ENCODE results near the gene COL11A1.

DNA sequence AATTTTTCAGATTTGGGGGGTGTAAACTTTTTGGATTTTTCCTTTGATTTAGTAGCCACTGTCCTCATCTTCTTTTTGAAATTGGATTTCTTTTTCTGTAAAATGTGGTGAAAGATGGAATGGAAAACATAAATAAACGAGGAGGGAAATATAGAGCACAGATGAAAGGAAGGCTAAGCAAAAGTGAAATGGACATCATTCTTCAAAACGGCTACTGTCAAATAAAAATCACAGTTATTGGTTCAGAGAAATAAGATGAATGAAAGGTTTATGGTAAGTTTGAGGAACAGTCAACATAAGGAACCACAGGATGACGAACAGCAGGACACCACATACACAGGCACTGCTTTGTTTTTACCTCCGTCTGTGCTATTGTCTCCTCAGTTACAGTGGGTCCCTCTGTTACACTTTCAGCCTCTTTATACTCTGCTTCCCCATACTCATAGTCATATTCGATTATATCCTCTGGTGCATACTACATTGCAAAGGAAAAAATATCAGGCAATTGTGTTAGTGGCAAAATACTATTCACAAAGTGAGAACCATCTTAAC, 82.4 kb downstream of the COL11A1 start:
- TF ChIP-seq, protein P1, sequence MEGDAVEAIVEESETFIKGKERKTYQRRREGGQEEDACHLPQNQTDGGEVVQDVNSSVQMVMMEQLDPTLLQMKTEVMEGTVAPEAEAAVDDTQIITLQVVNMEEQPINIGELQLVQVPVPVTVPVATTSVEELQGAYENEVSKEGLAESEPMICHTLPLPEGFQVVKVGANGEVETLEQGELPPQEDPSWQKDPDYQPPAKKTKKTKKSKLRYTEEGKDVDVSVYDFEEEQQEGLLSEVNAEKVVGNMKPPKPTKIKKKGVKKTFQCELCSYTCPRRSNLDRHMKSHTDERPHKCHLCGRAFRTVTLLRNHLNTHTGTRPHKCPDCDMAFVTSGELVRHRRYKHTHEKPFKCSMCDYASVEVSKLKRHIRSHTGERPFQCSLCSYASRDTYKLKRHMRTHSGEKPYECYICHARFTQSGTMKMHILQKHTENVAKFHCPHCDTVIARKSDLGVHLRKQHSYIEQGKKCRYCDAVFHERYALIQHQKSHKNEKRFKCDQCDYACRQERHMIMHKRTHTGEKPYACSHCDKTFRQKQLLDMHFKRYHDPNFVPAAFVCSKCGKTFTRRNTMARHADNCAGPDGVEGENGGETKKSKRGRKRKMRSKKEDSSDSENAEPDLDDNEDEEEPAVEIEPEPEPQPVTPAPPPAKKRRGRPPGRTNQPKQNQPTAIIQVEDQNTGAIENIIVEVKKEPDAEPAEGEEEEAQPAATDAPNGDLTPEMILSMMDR (IDR thresholded peaks at IDR 0.05) = no peak
- no peak for TF ChIP-seq POLR2A (IDR thresholded peaks at IDR 0.05)

Data from transverse colon (tissue), 3 donors.